ENCODE results near the gene ROR2.

Gene ROR2

GRCh38 chr9:91889161-91889911 lies 60.7 kb downstream of the ROR2 start:
- in situ Hi-C loops (cut with MboI; ENCODE audit: low pct_unique_long_range_greater_than_20kb, low sequenced_read_pairs) = no loop called here
- DNase-seq = no peak

DNA sequence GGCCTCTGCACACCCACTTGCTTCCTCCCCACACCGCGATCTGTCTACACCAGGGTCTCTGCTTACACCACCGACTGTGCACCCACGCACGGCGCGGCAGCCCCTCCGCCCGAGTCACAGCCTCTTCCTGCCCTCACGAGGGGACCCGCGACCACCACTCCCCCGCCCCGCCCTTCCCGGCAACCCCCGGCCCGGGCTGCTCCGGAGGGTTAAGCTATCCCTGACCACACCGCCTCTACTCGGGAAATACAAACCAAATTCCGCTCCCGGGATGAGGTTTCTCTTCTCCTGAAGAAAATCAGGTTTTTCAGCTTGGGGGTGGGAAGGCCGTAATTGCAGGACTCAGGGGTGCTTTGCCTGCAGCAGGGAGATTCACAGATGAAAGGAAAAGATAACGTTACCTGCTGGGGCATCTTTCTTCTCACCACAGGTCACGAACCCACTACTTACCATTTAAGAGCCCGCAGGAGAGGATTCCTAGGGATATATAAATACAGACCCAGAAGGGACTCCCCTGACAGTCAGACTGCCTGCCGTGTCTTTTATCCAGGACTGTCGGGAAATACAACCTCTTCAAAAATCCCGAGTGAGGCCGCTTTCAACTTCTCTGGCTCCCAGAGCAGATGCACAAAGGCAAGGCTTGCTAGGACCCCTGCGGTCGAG lies 63.5 kb downstream of the ROR2 start:
- in situ Hi-C loops (cut with MboI; ENCODE audit: low pct_unique_long_range_greater_than_20kb, low sequenced_read_pairs) = no loop called here
- DNase-seq = no peak

GRCh38 chr9:91885746-91886413 lies 64.1 kb downstream of the ROR2 start:
- DNase-seq = no peak
- in situ Hi-C loops (cut with MboI; ENCODE audit: low pct_unique_long_range_greater_than_20kb, low sequenced_read_pairs) = no loop called here

DNA sequence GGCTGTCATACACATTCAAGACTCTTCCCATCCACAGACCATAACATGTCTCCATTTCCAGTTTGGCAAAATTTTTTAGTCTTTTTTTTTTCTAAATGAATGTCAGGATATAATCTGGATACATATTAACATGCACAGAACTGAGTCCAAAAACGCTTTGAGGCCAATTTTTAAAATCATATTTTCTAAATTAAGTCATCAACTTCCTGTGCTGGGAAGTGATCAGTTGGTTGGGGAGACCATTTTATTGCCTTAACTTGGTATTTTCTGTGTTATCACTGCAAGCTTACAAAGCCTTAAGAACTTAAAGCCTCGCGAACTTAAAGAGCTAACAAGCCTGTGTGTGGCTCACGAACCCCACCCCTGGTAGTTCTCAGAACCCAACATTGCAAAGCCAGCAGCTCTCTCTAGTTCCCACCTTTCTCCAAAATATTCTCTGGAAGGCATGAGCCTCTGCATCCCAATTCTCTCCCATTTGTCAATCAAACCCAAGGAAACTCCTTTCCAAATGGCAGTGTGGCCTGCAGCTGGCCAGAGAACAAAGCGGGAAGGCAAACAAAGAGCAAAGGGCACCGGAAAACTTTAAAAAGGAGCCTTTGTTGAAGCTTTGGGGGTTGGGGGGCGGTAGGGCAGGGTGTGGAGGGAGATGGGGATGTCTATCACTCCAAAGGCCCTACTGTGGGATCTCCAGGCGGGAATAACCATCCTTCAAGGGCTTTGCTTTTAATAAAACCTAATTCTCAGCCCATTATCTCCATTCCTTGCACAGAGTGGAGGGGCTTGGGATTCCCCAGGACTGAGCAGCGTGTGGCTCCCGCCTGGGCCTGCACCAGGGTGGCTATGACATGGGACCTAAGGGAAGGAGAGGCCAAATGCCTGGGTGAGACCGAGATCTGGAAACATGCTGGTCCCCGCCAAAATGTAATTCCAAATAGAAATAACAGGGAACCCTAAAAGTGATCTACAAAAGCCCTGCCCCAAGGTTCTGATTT lies 65.0 kb downstream of the ROR2 start:
- no peak for DNase-seq
- in situ Hi-C loops (cut with MboI; ENCODE audit: low pct_unique_long_range_greater_than_20kb, low sequenced_read_pairs) = no loop called here

- no peak for DNase-seq
- in situ Hi-C loops (cut with MboI; ENCODE audit: low pct_unique_long_range_greater_than_20kb, low sequenced_read_pairs) = no loop called here
Measured at GRCh38 chr9:91884153-91884552, 65.9 kb downstream of the ROR2 start.

GRCh38 chr9:91883503-91883902 lies 66.5 kb downstream of the ROR2 start:
- no peak for DNase-seq
- in situ Hi-C loops (cut with MboI; ENCODE audit: low pct_unique_long_range_greater_than_20kb, low sequenced_read_pairs) = no loop called here

DNA sequence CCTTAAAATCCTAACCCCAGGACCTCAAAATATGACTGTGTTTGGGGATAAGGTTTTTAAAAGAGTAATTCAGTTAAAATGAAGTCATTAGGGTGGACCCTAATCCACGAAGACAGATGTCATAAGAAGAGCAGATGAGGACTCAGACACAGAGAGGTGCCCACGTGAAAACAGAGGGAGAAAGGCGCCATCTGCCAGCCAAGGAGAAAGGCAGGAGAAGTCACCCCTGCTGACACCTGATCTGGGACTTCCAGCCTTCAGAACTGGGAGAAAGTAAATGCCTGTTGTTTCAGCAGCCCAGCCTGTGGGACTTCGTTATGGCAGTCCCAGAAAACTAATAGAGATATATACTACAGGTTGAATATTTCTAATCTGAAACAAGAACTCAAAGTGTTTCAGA lies 67.4 kb downstream of the ROR2 start:
- DNase-seq = no peak
- in situ Hi-C loops (cut with MboI; ENCODE audit: low pct_unique_long_range_greater_than_20kb, low sequenced_read_pairs) = no loop called here

DNA sequence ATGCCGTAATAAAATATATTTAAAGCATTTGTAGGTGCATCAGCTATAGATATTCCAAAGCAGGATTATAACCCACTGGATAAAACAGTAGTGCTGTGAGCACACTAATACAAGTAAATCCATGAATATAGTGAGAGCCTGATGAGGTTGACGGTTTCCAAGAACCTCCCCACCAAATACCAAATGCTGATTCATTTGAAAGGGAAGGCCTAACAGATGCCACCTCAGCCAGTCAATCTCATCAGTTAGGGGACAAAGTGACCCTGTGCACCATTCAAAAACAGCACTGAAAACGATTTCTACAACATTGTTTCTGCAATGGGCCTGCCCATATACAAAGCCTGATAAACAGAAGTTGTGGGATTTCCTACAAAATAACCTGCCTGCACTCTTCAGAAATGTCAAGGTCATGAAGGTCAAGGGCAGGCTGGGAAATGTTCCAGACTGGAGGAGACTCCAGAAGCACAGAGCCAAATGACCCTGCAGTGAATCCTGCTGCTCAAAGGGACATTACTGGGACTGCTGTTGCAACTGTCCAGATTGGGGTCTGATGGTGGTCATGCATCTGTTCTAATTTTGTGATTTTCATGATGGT lies 69.6 kb downstream of the ROR2 start:
- no peak for DNase-seq
- in situ Hi-C loops (cut with MboI; ENCODE audit: low pct_unique_long_range_greater_than_20kb, low sequenced_read_pairs) = no loop called here

GRCh38 chr9:91879231-91879630 lies 70.8 kb downstream of the ROR2 start:
- no peak for DNase-seq
- in situ Hi-C loops (cut with MboI; ENCODE audit: low pct_unique_long_range_greater_than_20kb, low sequenced_read_pairs) = no loop called here

DNA sequence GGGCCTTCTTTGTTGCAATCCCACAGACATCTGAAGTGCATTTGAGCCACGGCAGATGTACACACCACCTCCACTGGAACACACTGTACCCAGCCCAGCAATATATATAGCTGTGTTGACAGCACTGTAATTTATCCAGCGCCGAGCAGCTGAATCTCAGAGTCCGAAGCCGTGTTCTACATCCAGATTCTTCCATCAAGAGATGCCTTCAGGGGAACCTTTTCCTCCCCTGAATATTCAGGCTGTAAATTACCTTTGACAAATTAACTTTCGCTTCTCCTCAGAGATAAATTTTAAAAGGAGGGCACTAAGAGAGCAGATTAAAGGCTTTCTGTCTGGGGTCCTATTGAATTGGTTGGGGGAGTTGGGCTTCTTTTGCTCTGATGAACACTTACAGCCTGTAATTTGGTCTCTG lies 76.4 kb downstream of the ROR2 start:
- DNase-seq = no peak
- in situ Hi-C loops (cut with MboI; ENCODE audit: low pct_unique_long_range_greater_than_20kb, low sequenced_read_pairs) = no loop called here

DNA sequence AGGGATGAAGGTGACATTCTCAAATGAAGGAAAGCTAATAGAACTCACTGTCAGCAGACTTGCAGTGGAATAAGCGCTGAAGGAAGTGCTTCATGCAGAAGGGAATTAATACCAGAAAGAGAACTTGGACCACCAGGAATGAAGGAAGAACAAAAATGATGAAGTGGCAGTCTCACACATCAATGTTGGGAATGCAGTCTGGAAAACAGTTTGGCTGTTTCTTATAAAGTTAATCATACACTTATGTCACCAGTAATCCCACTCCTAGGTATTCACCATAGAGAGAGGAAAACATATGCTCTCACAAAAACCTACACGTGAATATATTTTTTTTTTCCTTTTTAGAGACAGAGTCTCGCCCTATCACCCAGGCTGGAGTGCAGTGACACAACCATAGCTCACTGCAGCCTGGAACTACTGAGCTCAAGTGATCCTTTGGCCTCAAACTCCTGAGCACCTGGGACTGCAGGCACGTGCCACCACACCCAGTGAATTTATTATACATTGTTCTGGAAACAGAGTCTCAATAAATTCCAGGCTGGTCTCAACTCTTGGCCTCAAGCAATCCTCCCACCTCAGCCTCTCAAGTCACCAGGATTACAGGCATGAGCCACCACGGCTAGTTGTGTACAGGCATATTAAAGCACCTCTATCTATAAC lies 81.2 kb downstream of the ROR2 start:
- in situ Hi-C loops (cut with MboI; ENCODE audit: low pct_unique_long_range_greater_than_20kb, low sequenced_read_pairs) = no loop called here
- DNase-seq = no peak

GRCh38 chr9:91867740-91868139 lies 82.3 kb downstream of the ROR2 start:
- DNase-seq = no peak
- in situ Hi-C loops (cut with MboI; ENCODE audit: low pct_unique_long_range_greater_than_20kb, low sequenced_read_pairs) = no loop called here

DNA sequence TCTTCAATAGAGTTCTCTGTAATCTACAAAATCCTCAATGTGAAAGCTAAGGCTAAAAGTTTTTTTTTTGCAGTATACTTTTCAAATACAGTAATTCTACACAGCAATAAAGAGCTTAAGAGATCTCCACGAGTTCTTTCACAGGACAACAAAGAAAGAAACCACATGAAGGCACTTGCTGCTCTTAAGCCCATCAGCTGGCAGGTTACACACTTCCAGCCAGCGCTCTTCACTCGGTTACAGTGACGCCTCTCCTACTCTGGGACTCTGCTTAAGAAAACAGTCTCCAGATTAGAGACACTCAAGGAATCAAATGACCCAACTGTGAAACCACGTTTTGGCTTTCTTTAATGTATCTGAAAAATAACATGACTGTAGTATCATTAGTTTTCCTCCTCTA lies 85.0 kb downstream of the ROR2 start:
- in situ Hi-C loops (cut with MboI; ENCODE audit: low pct_unique_long_range_greater_than_20kb, low sequenced_read_pairs) = no loop called here
- DNase-seq = no peak

DNA sequence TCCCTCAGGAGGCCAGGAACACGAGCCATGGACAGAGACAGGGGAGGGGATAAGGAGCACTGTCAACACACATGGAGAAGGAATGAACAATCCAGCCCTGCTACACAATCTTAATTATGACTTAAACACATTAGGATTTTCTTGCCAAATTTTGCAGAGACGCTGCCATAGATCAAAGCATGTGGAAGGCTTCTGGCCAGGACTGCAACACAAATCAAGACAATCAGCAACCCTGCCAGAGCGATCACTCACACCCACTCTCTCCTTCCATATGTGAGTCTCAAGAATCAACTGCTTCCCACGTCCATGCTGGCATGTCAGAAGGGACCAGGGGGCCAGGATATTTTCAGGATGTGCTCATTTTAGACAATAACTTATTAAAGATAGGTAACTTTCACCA lies 85.6 kb downstream of the ROR2 start:
- in situ Hi-C loops (cut with MboI; ENCODE audit: low pct_unique_long_range_greater_than_20kb, low sequenced_read_pairs) = no loop called here

GRCh38 chr9:91863469-91863868 lies 86.6 kb downstream of the ROR2 start:
- in situ Hi-C loops (cut with MboI; ENCODE audit: low pct_unique_long_range_greater_than_20kb, low sequenced_read_pairs) = no loop called here
- DNase-seq = no peak

More for the DNA sequence above, 85.6 kb downstream of the ROR2 start:
- DNase-seq = no peak

DNA sequence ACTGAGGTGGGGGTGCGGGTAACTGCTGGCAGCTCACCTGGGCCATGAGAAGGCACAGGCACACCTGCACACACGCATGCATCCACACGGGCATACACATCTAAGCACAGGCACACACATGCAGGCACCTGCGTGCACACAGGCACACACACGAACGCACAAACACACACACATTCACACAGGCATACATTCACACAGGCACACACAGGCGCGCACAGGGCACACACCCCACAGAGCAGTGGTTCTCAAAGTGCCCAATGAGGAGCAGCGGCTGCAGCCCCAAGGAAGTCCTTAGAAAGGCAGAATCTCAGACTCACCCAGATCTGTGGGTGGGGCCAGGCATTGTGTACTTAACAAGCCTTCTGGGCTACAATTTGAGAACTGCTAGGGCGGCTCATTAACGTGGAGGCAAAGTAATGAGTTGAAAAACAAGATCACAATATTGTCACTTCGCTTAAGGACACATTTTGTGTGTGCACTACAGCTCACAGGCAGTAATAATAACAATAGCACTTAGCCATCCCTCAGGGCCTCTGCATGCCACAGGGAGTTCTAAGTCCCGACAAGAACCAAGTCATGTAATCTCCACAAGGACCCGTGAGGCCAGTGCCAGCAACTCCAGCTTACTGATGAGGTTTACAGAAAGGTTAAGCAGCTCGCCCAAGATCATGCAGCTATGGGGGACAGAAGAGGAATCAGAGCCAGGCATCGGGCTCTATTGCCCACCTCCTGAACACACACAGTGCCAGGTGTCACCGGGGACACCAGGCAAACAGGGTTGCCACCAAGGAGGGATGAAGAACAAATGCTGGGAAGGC lies 91.6 kb downstream of the ROR2 start:
- in situ Hi-C loops (cut with MboI; ENCODE audit: low pct_unique_long_range_greater_than_20kb, low sequenced_read_pairs) = no loop called here
- no peak for DNase-seq

DNA sequence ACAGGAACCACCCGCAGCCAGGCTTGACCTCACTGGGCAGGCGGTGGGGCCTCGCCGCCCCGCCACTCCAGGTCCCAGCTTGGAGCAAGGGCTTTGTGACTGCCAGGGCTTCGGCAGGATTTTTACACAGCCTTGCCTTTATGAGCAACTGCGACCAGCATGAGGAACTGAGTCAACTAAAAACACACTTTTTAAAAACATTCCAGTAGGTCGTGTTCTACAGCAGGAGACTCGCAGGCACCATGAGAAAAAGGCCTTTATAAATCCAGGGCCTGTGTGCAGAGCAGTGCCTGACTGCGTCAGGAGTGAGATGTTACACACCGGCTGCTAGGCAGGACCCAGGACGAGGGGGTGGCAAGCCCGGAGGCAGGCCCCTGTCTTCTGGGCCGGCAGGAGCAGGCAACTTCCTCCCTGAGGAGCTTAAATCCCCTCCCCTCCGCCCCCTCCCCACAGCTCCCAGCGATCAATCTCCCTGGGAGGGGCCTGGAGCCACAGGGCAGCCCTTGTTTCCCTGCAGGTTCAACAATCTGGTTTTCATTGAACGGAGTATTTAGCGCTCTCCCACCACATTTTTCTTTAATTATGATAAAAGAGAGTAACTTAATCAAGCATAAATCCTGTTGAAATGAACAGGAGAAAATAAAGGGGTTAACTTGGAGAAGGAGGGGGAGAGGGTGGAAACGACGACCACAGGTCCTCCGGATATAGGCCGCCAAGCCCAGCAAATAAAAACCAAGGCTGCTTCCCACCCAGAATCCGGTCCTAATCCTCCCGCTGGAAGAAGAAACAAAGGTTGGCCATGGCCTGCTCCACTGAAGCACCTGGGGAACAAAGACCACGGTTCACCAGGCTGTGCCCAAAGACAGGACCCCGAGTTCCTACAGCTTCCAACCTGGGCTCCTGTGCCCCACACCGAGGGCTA lies 92.5 kb downstream of the ROR2 start:
- DNase-seq = no peak
- in situ Hi-C loops (cut with MboI; ENCODE audit: low pct_unique_long_range_greater_than_20kb, low sequenced_read_pairs) = no loop called here
